K562 (cell line): ENCODE measurements around the gene CLIC1. TPM values are rescaled to one million over a fixed set of nuclear protein-coding genes. Genes with fewer than 3 reads are reported as not detected.

Source experiments
- C11orf30 ChIP-seq: fragments of 450-650 bp; IDR thresholded peaks from 2 replicates; pipeline ENCODE4 v1.6.1; 2016; ENCODE audit warnings: low read depth, mild to moderate bottlenecking
- CBX2 ChIP-seq: fragments of 200-600 bp; sonication (generic); IDR thresholded peaks from one replicate; pipeline ENCODE4 v1.6.1; 2012; ENCODE audit warnings: mild to moderate bottlenecking, low read length, inconsistent platforms; ENCODE audit not compliant: insufficient read depth, poor library complexity, severe bottlenecking
- CCNT2 ChIP-seq: IDR thresholded peaks from 2 replicates; pipeline ENCODE4 v1.6.1; 2011; ENCODE audit warnings: borderline replicate concordance, low read depth, mild to moderate bottlenecking, moderate library complexity, mixed read lengths, low read length; ENCODE audit not compliant: insufficient read length; ENCODE audit errors: extremely low read depth
- CREB3L1 ChIP-seq: fragments of 450-650 bp; IDR thresholded peaks from 2 replicates; pipeline ENCODE4 v1.6.1; 2014; ENCODE audit warnings: low read depth, mild to moderate bottlenecking, moderate library complexity, borderline replicate concordance
- HDAC2 ChIP-seq: fragments of 450-650 bp; IDR thresholded peaks from 2 replicates; pipeline ENCODE4 v1.6.1; 2016; ENCODE audit warnings: mild to moderate bottlenecking
- MYNN ChIP-seq, 2 experiments: sonication (generic); formaldehyde crosslinking in 1 of 2; IDR thresholded peaks; 2 replicates each; pipeline versions ENCODE4 v1.5.0 to v1.6.1; 2016 to 2020; ENCODE audit warnings: antibody characterized with exemption in 1 of 2, missing genetic modification reagents in 1 of 2
- NFATC3 ChIP-seq: fragments of 450-650 bp; IDR thresholded peaks from 2 replicates; pipeline ENCODE4 v1.6.1; 2017; ENCODE audit warnings: mild to moderate bottlenecking
- NKRF ChIP-seq: fragments of 450-650 bp; IDR thresholded peaks from 2 replicates; pipeline ENCODE4 v1.6.1; 2016; ENCODE audit warnings: borderline replicate concordance
- NR0B1 ChIP-seq: fragments of 450-650 bp; IDR thresholded peaks from one replicate; pipeline ENCODE4 v1.6.1; 2018; ENCODE audit warnings: mild to moderate bottlenecking, moderate library complexity; ENCODE audit not compliant: partially characterized antibody
- POLR2B ChIP-seq: fragments of 450-650 bp; IDR thresholded peaks from 2 replicates; pipeline ENCODE4 v1.6.1; 2018; ENCODE audit warnings: low read depth; ENCODE audit not compliant: partially characterized antibody
- POLR3G ChIP-seq: IDR thresholded peaks from 2 replicates; pipeline ENCODE4 v1.6.1; 2011; ENCODE audit not compliant: insufficient read length, insufficient replicate concordance; ENCODE audit errors: extremely low read depth
- PTRF ChIP-seq: fragments of 450-650 bp; IDR thresholded peaks from 2 replicates; pipeline ENCODE4 v1.6.1; 2016; ENCODE audit warnings: mild to moderate bottlenecking, missing genetic modification characterization, missing compliant biosample characterization
- RAD21 ChIP-seq, 2 experiments: fragments of 250-450 bp in 1 of 2; fragments of 450-650 bp in 1 of 2; sonication (Bioruptor Pico) in 1 of 2; formaldehyde crosslinking in 1 of 2; IDR thresholded peaks in 1 of 2; conservative IDR thresholded peaks in 1 of 2; 2 replicates each; pipeline versions ENCODE4 v1.4.0 to v1.8.0; 2020 to 2022; ENCODE audit warnings: mild to moderate bottlenecking in 2 of 2, moderate library complexity in 1 of 2
- RUNX1 ChIP-seq: sonication (generic); IDR thresholded peaks from 2 replicates; pipeline ENCODE4 v1.6.1; 2016; ENCODE audit warnings: antibody characterized with exemption, low read depth
- SREBF2 ChIP-seq: sonication (generic); formaldehyde crosslinking; IDR thresholded peaks from 2 replicates; pipeline ENCODE4 v1.4.0; 2020; ENCODE audit warnings: mild to moderate bottlenecking, missing genetic modification reagents
- polyA plus RNA-seq, 8 experiments: library from polyadenylated mRNA; depleted of rRNA in 4 of 8; stranded (reverse) in 5 of 8; unstranded in 3 of 8; fragments of >200 nt; fragmentation: Nextera tagmentation in 2 of 8; fragmentation: Illumina TruSeq in 1 of 8; extraction: Ambion mirVana in 2 of 8; extraction: Trizol in 1 of 8; gene quantifications; 2 replicates each; pipeline versions ENCODE4 v1.2.1 to v1.2.3, GENCODE V29; 2011 to 2014; ENCODE audit warnings: inconsistent platforms in 1 of 8, missing spikeins in 1 of 8
- total RNA-seq, 7 experiments: library from RNA; depleted of rRNA in 6 of 7; stranded (reverse); fragments of >200 nt in 6 of 7; fragmentation: Illumina TruSeq in 2 of 7; extraction: Trizol in 2 of 7; gene quantifications; 2 replicates each; pipeline versions ENCODE4 v1.2.1 to v1.2.3, GENCODE V29; 2011 to 2021; ENCODE audit warnings: low replicate concordance in 1 of 7
- TF ChIP-seq, protein P1 (sequence below): sonication (generic); formaldehyde crosslinking; IDR thresholded peaks from 2 replicates; pipeline ENCODE4 v1.8.0; 2023; ENCODE audit warnings: missing genetic modification reagents, mild to moderate bottlenecking, borderline replicate concordance

The CLIC1 gene
- total and polyA plus RNA-seq, 9 of the 15 experiments (the other 6 are each of a cell fraction or from before 2014, with no cell fraction given) = 1,267 to 2,419 (median 1,808) TPM

DNA sequence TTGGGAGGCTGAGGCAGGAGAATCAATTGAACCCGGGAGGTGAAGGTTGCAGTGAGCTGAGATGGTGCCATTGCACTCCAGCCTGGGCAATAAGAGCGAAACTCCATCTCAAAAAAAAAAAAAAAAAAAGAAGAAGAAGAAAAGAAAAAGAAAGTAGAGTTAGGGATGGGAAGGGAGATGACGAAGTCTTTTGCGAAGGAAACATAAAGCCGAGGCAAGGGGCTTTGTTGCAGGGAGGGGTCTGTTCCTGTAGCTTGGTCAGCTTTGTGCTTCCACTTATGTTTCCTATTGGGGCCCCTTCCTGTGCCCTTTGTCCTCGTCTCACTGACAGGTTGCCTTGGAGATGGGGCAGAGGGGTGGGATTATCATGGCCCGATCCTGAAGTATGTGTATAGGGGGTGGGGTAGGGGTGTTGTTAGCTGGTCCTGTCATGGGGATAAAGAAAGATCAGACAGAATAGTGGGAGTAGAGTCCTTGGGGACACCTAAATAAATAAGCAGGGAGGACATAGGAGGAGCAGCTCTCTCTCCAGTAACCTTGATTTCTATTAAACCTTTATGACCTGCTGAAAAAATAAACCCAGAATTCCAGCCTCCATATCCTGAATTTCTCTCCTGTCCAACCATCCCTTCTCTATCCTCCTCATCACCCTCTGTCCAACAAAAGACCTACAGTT, 1.1 kb upstream of the CLIC1 start (continued):
- TF ChIP-seq POLR3G = no peak
- TF ChIP-seq, protein P1, sequence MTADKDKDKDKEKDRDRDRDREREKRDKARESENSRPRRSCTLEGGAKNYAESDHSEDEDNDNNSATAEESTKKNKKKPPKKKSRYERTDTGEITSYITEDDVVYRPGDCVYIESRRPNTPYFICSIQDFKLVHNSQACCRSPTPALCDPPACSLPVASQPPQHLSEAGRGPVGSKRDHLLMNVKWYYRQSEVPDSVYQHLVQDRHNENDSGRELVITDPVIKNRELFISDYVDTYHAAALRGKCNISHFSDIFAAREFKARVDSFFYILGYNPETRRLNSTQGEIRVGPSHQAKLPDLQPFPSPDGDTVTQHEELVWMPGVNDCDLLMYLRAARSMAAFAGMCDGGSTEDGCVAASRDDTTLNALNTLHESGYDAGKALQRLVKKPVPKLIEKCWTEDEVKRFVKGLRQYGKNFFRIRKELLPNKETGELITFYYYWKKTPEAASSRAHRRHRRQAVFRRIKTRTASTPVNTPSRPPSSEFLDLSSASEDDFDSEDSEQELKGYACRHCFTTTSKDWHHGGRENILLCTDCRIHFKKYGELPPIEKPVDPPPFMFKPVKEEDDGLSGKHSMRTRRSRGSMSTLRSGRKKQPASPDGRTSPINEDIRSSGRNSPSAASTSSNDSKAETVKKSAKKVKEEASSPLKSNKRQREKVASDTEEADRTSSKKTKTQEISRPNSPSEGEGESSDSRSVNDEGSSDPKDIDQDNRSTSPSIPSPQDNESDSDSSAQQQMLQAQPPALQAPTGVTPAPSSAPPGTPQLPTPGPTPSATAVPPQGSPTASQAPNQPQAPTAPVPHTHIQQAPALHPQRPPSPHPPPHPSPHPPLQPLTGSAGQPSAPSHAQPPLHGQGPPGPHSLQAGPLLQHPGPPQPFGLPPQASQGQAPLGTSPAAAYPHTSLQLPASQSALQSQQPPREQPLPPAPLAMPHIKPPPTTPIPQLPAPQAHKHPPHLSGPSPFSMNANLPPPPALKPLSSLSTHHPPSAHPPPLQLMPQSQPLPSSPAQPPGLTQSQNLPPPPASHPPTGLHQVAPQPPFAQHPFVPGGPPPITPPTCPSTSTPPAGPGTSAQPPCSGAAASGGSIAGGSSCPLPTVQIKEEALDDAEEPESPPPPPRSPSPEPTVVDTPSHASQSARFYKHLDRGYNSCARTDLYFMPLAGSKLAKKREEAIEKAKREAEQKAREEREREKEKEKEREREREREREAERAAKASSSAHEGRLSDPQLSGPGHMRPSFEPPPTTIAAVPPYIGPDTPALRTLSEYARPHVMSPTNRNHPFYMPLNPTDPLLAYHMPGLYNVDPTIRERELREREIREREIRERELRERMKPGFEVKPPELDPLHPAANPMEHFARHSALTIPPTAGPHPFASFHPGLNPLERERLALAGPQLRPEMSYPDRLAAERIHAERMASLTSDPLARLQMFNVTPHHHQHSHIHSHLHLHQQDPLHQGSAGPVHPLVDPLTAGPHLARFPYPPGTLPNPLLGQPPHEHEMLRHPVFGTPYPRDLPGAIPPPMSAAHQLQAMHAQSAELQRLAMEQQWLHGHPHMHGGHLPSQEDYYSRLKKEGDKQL (CRISPR knock-in tag) = no peak
- no peak for TF ChIP-seq POLR2B
- TF ChIP-seq MYNN (IDR thresholded peaks at IDR 0.05) = no peak
- no peak for TF ChIP-seq MYNN (CRISPR knock-in tag; IDR thresholded peaks at IDR 0.05)
- TF ChIP-seq CREB3L1 = no peak
- TF ChIP-seq HDAC2 = no peak; the same call in 1 of the 2 replicates
- TF ChIP-seq RUNX1 = no peak
- TF ChIP-seq RAD21 (CRISPR knock-in tag; conservative IDR thresholded peaks at IDR 0.05 in 1 of 2, IDR thresholded peaks at IDR 0.05 in 1 of 2) = no peak
- 0 out of 2 replicates have a peak, but pooled peaks have one; percentile 83 for TF ChIP-seq NFATC3
- TF ChIP-seq CBX2 = no peak
- peak; percentile 46; the same call in 1 of the 2 replicates for TF ChIP-seq PTRF (tag)
- TF ChIP-seq C11orf30 = no peak
- peak; percentile 55; the same call in 1 of the 2 replicates for TF ChIP-seq NKRF
- no peak for TF ChIP-seq NR0B1
- TF ChIP-seq CCNT2 = no peak
- TF ChIP-seq SREBF2 = no peak
